Astrocyte (in vitro differentiated cells and primary cell): ENCODE results near the gene CTIF. TPM values are rescaled to one million over a fixed set of nuclear protein-coding genes. Genes with fewer than 3 reads are reported as not detected.

Experiments
- DNase-seq: peaks from one replicate; pipeline ENCODE4 v3.0.0-alpha.2; 2010; ENCODE audit warnings: low read depth
- FAIRE-seq: peaks from 2 replicates; lab custom pipeline; 2011; peaks lifted over from hg19 to GRCh38; lab: Jason Lieb, UNC
- H2AFZ ChIP-seq: 2 replicates; pipeline ENCODE4 v1.6.0; 2012; ENCODE audit warnings: low read depth, low read length, inconsistent platforms
- H3K27ac ChIP-seq: 2 replicates; pipeline ENCODE4 v1.5.1; 2011; ENCODE audit warnings: low read depth, low read length, inconsistent platforms
- H3K27me3 ChIP-seq: 2 replicates; pipeline ENCODE4 v1.6.0; 2011; ENCODE audit warnings: low read length, inconsistent platforms; ENCODE audit not compliant: insufficient read depth
- H3K36me3 ChIP-seq: 2 replicates; pipeline ENCODE4 v1.5.1; 2011; ENCODE audit warnings: low read length, inconsistent platforms; ENCODE audit not compliant: insufficient read depth
- H3K4me1 ChIP-seq: 2 replicates; pipeline ENCODE4 v1.5.1; 2011; ENCODE audit warnings: low read length, inconsistent platforms; ENCODE audit not compliant: insufficient read depth
- H3K4me2 ChIP-seq: 2 replicates; pipeline ENCODE4 v1.6.0; 2012; ENCODE audit warnings: low read length, inconsistent platforms
- H3K4me3 ChIP-seq: 2 replicates; pipeline ENCODE4 v1.5.1; 2011; ENCODE audit warnings: low read depth, mild to moderate bottlenecking, low read length, inconsistent platforms; ENCODE audit not compliant: insufficient read depth
- H3K79me2 ChIP-seq: 2 replicates; pipeline ENCODE4 v1.6.0; 2012; ENCODE audit warnings: mild to moderate bottlenecking, low read length, inconsistent platforms; ENCODE audit not compliant: insufficient read depth
- H3K9ac ChIP-seq: 2 replicates; pipeline ENCODE4 v1.6.0; 2012; ENCODE audit warnings: mild to moderate bottlenecking, low read length, inconsistent platforms
- H3K9me3 ChIP-seq: 2 replicates; pipeline ENCODE4 v1.5.1; 2012; ENCODE audit warnings: low read depth, mild to moderate bottlenecking, low read length, inconsistent platforms; ENCODE audit not compliant: insufficient read depth
- H4K20me1 ChIP-seq: 2 replicates; pipeline ENCODE4 v1.6.0; 2012; ENCODE audit warnings: low read length, inconsistent platforms; ENCODE audit not compliant: insufficient read depth
- H3K27ac Mint-ChIP-seq: one replicate; pipeline ENCODE4 v1.8.0; 2021; ENCODE audit warnings: mild to moderate bottlenecking, mixed read lengths; ENCODE audit not compliant: unreplicated experiment
- H3K27me3 Mint-ChIP-seq: one replicate; pipeline ENCODE4 v1.8.0; 2021; ENCODE audit warnings: low read depth, mixed read lengths; ENCODE audit not compliant: unreplicated experiment
- H3K36me3 Mint-ChIP-seq: one replicate; pipeline ENCODE4 v1.8.0; 2021; ENCODE audit warnings: low read depth, mixed read lengths; ENCODE audit not compliant: unreplicated experiment
- H3K4me1 Mint-ChIP-seq: one replicate; pipeline ENCODE4 v1.8.0; 2021; ENCODE audit warnings: low read depth, mixed read lengths; ENCODE audit not compliant: unreplicated experiment
- H3K4me3 Mint-ChIP-seq: one replicate; pipeline ENCODE4 v1.8.0; 2021; ENCODE audit warnings: mild to moderate bottlenecking, moderate library complexity, mixed read lengths; ENCODE audit not compliant: unreplicated experiment
- H3K9me3 Mint-ChIP-seq: one replicate; pipeline ENCODE4 v1.8.0; 2021; ENCODE audit warnings: mild to moderate bottlenecking, mixed read lengths; ENCODE audit not compliant: unreplicated experiment
- EZH2 ChIP-seq: IDR thresholded peaks from 2 replicates; pipeline ENCODE4 v1.6.1; 2012; ENCODE audit warnings: mild to moderate bottlenecking, low read length, inconsistent platforms; ENCODE audit not compliant: insufficient read depth
- total RNA-seq: library from RNA; stranded (reverse); gene quantifications from 2 replicates; pipeline ENCODE4 v1.2.1, GENCODE V29; 2021
- TF ChIP-seq, protein P1 (sequence below): IDR thresholded peaks from 2 replicates; pipeline ENCODE4 v1.5.1; 2011; ENCODE audit warnings: low read depth, mild to moderate bottlenecking, inconsistent platforms, low read length, moderate library complexity; ENCODE audit not compliant: insufficient read depth

CTIF gene
- total RNA-seq, 1 donor from 2014 or later: 101 TPM

DNA sequence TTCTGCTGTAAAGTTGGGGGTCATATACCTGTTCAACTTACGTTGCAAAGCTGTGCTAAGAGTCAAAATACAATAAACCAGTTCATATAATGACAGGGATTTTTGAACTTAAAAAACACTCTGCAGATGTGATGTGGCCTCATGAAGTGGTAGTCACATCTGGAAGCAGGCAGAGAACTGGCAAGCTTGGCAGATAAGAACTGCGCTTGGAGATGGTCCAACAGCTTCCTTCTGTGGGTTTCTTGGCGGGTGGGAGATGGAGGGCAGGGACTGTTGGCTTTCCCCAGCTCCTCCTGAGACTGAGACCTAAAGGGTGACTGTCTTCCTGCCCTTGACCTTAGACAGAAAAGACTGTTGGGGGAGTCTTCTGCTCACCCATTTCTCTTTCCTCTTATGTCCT, 140.4 kb downstream of the CTIF start:
- Mint-ChIP-seq H3K9me3 (no peaks in the 10 kb centered on the region), H3K36me3 (peaks cover 8% of the 10 kb centered on the region), H3K27me3 (no peaks in the 10 kb centered on the region), H3K27ac (peak overlapping the region; percentile 72), H3K4me1 (peaks cover 25% of the 10 kb centered on the region), H3K4me3 (no peak overlapping the region)
- no peak for FAIRE-seq
- no peak overlapping the region for H3K9ac ChIP-seq
- peaks cover 25% of the 10 kb centered on the region for H3K4me1 ChIP-seq
- H4K20me1 ChIP-seq: peaks cover 32% of the 10 kb centered on the region
- no peaks in the 10 kb centered on the region for H3K9me3 ChIP-seq
- TF ChIP-seq, protein P1, sequence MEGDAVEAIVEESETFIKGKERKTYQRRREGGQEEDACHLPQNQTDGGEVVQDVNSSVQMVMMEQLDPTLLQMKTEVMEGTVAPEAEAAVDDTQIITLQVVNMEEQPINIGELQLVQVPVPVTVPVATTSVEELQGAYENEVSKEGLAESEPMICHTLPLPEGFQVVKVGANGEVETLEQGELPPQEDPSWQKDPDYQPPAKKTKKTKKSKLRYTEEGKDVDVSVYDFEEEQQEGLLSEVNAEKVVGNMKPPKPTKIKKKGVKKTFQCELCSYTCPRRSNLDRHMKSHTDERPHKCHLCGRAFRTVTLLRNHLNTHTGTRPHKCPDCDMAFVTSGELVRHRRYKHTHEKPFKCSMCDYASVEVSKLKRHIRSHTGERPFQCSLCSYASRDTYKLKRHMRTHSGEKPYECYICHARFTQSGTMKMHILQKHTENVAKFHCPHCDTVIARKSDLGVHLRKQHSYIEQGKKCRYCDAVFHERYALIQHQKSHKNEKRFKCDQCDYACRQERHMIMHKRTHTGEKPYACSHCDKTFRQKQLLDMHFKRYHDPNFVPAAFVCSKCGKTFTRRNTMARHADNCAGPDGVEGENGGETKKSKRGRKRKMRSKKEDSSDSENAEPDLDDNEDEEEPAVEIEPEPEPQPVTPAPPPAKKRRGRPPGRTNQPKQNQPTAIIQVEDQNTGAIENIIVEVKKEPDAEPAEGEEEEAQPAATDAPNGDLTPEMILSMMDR: no peak
- TF ChIP-seq EZH2: no peak
- H3K27me3 ChIP-seq: no peaks in the 10 kb centered on the region
- H3K36me3 ChIP-seq: peaks cover 11% of the 10 kb centered on the region
- H3K4me3 ChIP-seq: no peak overlapping the region
- H3K4me2 ChIP-seq: no peak overlapping the region
- peaks cover 5% of the 10 kb centered on the region for H3K79me2 ChIP-seq
- H3K27ac ChIP-seq: no peak overlapping the region
- DNase-seq: no peak
- no peak overlapping the region for H2AFZ ChIP-seq

DNA sequence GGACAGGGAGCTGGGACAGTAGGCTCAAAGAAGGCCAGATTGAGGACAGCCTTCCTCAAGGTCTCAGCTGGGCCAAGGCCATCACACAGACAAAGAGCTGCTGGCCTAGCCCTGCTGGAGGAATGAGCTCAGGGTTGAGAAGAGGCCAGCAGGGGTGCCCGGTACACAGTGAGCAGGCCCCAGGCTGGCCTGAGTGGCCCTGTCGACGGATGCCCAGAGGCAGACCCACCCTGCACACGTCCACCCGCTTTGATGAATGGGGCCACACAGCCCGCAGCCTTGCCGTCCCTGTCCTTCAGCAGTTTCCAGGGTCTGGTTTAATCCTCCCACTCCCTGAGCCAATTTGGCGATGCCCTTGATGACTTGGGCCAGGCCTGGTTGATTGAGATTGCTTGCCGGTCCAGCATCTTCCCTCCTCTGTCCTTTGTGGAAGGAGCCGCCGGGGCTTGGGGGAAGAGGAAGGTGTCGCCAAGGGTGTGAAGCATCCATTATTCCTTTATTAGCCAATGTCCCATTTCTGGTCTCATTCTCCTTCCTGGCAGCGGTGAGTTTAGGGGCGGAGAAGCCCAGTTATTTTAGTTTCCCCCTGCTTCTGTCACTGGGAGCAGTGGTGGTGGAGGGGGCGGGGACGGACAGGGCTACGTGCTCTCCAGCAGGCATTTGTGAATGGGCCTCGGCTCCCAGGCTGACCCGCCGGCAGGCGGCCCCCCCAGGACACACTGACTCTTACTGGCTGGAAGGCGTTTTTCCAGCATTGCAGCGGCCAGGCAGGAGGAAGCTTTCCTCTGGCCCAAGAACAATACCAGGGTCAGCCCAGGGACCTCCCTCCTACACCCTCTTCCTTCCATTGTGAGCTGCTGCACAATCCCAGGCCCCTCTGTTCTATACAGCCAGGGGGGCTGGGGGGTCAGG, 141.8 kb downstream of the CTIF start:
- no peaks in the 10 kb centered on the region for H3K9me3 Mint-ChIP-seq
- no peak overlapping the region for H3K27ac Mint-ChIP-seq
- TF ChIP-seq EZH2: no peak
- TF ChIP-seq, protein P1: no peak
- peaks cover 25% of the 10 kb centered on the region for H3K4me1 Mint-ChIP-seq
- Histone ChIP-seq H3K27ac (no peak overlapping the region), H3K36me3 (peaks cover 11% of the 10 kb centered on the region), H3K79me2 (peaks cover 5% of the 10 kb centered on the region), H3K27me3 (no peaks in the 10 kb centered on the region), H3K4me1 (peaks cover 14% of the 10 kb centered on the region), H3K9me3 (no peaks in the 10 kb centered on the region), H3K9ac (no peak overlapping the region), H2AFZ (no peak overlapping the region), H3K4me2 (no peak overlapping the region), H3K4me3 (no peak overlapping the region), H4K20me1 (peaks cover 24% of the 10 kb centered on the region)
- no peaks in the 10 kb centered on the region for H3K27me3 Mint-ChIP-seq
- H3K4me3 Mint-ChIP-seq: no peak overlapping the region
- DNase-seq (no peak), FAIRE-seq (no peak)
- H3K36me3 Mint-ChIP-seq: peaks cover 8% of the 10 kb centered on the region

DNA sequence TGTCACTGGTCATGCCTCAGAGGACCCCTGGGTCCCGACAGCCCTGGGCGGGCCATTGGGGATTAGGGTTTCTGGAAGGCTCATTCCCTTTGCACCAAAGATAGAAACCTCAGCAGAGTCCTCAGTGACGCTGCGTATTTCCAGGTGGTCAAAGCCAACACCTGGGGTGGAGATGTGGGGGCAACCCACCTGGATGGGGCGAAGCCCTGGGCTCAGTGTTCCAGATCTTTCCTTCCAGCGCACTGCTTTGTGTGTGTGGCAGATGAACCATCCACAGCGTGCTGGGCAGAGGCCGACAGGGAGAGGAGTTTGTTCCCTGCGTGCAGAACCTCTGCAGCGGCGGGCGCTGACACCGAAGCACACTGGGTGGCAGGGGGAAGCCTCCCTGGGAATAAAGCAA, 143.9 kb downstream of the CTIF start:
- H2AFZ ChIP-seq: no peak overlapping the region
- H3K4me3 ChIP-seq: no peak overlapping the region
- H3K27me3 ChIP-seq: no peaks in the 10 kb centered on the region
- Mint-ChIP-seq H3K4me1 (peaks cover 7% of the 10 kb centered on the region), H3K27me3 (no peaks in the 10 kb centered on the region), H3K4me3 (no peak overlapping the region), H3K27ac (no peak overlapping the region), H3K36me3 (peaks cover 22% of the 10 kb centered on the region), H3K9me3 (no peaks in the 10 kb centered on the region)
- H3K36me3 ChIP-seq: peaks cover 7% of the 10 kb centered on the region
- H3K79me2 ChIP-seq: no peaks in the 10 kb centered on the region
- peaks cover 15% of the 10 kb centered on the region for H4K20me1 ChIP-seq
- no peak overlapping the region for H3K27ac ChIP-seq
- no peak overlapping the region for H3K9ac ChIP-seq
- FAIRE-seq: no peak
- peaks cover 5% of the 10 kb centered on the region for H3K4me1 ChIP-seq
- H3K4me2 ChIP-seq: no peak overlapping the region
- TF ChIP-seq EZH2: no peak
- TF ChIP-seq, protein P1: no peak
- H3K9me3 ChIP-seq: no peaks in the 10 kb centered on the region
- DNase-seq: no peak
